BLaER1 treated with 17β-estradiol and CSF1 and Interleukin-3, amounts not matched to agents 10 nM and 100 nM (cell line): ENCODE data around the gene ABTB2.

Experiments used
- H3K27ac ChIP-seq, 11 experiments: shearing (Covaris generic); formaldehyde crosslinking; 2 replicates each; pipeline ENCODE4 v1.8.1; 2022
- H3K27me3 ChIP-seq, 11 experiments: shearing (Covaris generic); formaldehyde crosslinking; 2 replicates each; pipeline ENCODE4 v1.8.1; 2022
- H3K36me3 ChIP-seq, 11 experiments: shearing (Covaris generic); formaldehyde crosslinking; 2 replicates each; pipeline ENCODE4 v1.8.1; 2022
- H3K4me1 ChIP-seq, 10 experiments: shearing (Covaris generic); formaldehyde crosslinking; 2 replicates each; pipeline ENCODE4 v1.8.1; 2022
- H3K4me2 ChIP-seq, 11 experiments: shearing (Covaris generic); formaldehyde crosslinking; 2 replicates each; pipeline ENCODE4 v1.8.1; 2022
- H3K4me3 ChIP-seq, 10 experiments: shearing (Covaris generic); formaldehyde crosslinking; 2 replicates each; pipeline ENCODE4 v1.8.1; 2022
- H3K9ac ChIP-seq, 11 experiments: shearing (Covaris generic); formaldehyde crosslinking; 2 replicates each; pipeline ENCODE4 v1.8.1; 2022
- H3K9me3 ChIP-seq, 11 experiments: shearing (Covaris generic); formaldehyde crosslinking; replicated peaks in 1 of 11; 2 replicates each; pipeline ENCODE4 v1.8.1; 2022
- H4K20me1 ChIP-seq, 11 experiments: shearing (Covaris generic); formaldehyde crosslinking; 2 replicates each; pipeline ENCODE4 v1.8.1; 2022
- Cebpa-rat ChIP-seq, 11 experiments: shearing (Covaris generic); IDR thresholded peaks; 2 replicates each; pipeline ENCODE4 v1.8.1; 2022

ABTB2 gene

GRCh38 chr11:34192481-34193401, 165.1 kb downstream of the ABTB2 start:
- no peak overlapping the region for H3K9ac ChIP-seq
- H3K36me3 ChIP-seq, result no peaks in the 10 kb centered on the region
- TF ChIP-seq Cebpa-rat (IDR thresholded peaks at IDR 0.05), result no peak
- peaks cover 0 to 15% (median 9%) of the 10 kb centered on the region in 10 experiments; a peak in 9 of 20 replicates for H3K4me1 ChIP-seq
- no peak overlapping the region for H3K27ac ChIP-seq
- H3K4me3 ChIP-seq, result no peak overlapping the region
- H4K20me1 ChIP-seq, result peaks cover 0 to 7% (median 0%) of the 10 kb centered on the region in 11 experiments; a peak in 1 of 22 replicates
- H3K9me3 ChIP-seq, result no peaks in the 10 kb centered on the region
- H3K27me3 ChIP-seq, result no peaks in the 10 kb centered on the region
- peak overlapping the region in 3 of 11 experiments; percentile 3 to 23 (median 5); a peak in 3 of 22 replicates for H3K4me2 ChIP-seq

DNA sequence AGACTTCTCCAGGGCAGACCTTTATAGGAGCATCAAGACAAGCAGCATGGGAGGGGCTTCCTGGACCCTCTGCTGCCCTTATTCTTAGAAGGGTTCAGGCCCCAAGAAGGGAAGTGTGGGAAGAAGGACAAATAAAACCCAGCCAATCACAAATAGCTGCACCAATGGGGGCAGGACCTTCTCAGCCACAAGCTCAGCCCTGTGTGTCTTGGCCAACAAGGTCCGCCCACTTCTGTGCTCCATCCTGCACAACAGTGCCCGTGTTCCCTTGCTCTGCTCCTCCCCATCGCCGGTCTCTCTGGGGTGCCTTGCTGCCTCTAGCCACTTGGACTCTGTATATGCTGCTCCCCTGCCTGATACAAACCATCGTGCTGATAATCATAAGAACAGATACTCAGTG, 166.2 kb downstream of the ABTB2 start:
- no peaks in the 10 kb centered on the region for H3K36me3 ChIP-seq
- H3K9ac ChIP-seq, result no peak overlapping the region
- H4K20me1 ChIP-seq, result peaks cover 0 to 7% (median 0%) of the 10 kb centered on the region in 11 experiments; a peak in 1 of 22 replicates
- TF ChIP-seq Cebpa-rat (IDR thresholded peaks at IDR 0.05), result no peak
- no peak overlapping the region for H3K4me3 ChIP-seq
- peaks cover 0 to 15% (median 9%) of the 10 kb centered on the region in 10 experiments; a peak in 9 of 20 replicates for H3K4me1 ChIP-seq
- no peaks in the 10 kb centered on the region for H3K9me3 ChIP-seq
- 0 out of 22 replicates have a peak overlapping the region, but pooled peaks of 2 of the 11 experiments have one; percentile 10 to 11 for H3K4me2 ChIP-seq
- H3K27me3 ChIP-seq, result no peaks in the 10 kb centered on the region
- H3K27ac ChIP-seq, result no peak overlapping the region

- H3K4me2 ChIP-seq, result no peak overlapping the region
- H3K27ac ChIP-seq, result no peak overlapping the region
- peaks cover 0 to 15% (median 9%) of the 10 kb centered on the region in 10 experiments; a peak in 9 of 20 replicates for H3K4me1 ChIP-seq
- no peak overlapping the region for H3K9ac ChIP-seq
- H3K9me3 ChIP-seq, result no peaks in the 10 kb centered on the region
- H3K4me3 ChIP-seq, result no peak overlapping the region
- no peaks in the 10 kb centered on the region for H3K36me3 ChIP-seq
- H4K20me1 ChIP-seq, result peaks cover 0 to 7% (median 0%) of the 10 kb centered on the region in 11 experiments; a peak in 1 of 22 replicates
- TF ChIP-seq Cebpa-rat (IDR thresholded peaks at IDR 0.05), result no peak
- no peaks in the 10 kb centered on the region for H3K27me3 ChIP-seq
These were observed 167.3 kb downstream of the ABTB2 start for GRCh38 chr11:34190192-34191139.

DNA sequence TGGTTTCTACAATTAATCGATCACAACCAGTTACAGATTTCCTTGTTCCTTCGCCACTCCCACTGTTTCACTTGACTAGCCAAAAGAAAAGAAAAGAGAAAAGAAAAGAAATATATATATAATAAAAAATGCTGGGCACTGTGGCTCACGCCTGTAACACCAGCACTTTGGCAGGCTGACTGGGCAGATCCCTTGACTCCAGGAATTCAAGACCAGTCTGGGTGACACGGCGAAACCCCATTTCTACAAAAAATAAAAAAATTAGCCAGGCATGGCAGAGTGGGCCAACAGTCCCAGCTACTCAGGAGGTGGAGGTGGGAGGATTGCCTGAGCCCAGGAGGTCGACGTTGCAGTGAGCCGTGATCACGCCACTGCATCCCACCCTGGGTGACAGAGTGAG, 168.6 kb downstream of the ABTB2 start:
- Histone ChIP-seq H3K9ac (no peak overlapping the region), H3K27ac (no peak overlapping the region), H3K36me3 (no peaks in the 10 kb centered on the region), H4K20me1 (peaks cover 0 to 7% (median 0%) of the 10 kb centered on the region in 11 experiments; a peak in 1 of 22 replicates), H3K9me3 (no peaks in the 10 kb centered on the region), H3K4me2 (peak overlapping the region in 1 of 11 experiments; percentile 13; a peak in 1 of 22 replicates), H3K27me3 (no peaks in the 10 kb centered on the region), H3K4me1 (peaks cover 0 to 15% (median 9%) of the 10 kb centered on the region in 10 experiments; a peak in 9 of 20 replicates), H3K4me3 (no peak overlapping the region)
- TF ChIP-seq Cebpa-rat (IDR thresholded peaks at IDR 0.05), result no peak

- TF ChIP-seq Cebpa-rat (IDR thresholded peaks at IDR 0.05), result no peak
- peaks cover 0 to 7% (median 0%) of the 10 kb centered on the region in 11 experiments; a peak in 1 of 22 replicates for H4K20me1 ChIP-seq
- no peaks in the 10 kb centered on the region for H3K27me3 ChIP-seq
- peaks cover 0 to 13% (median 4%) of the 10 kb centered on the region in 10 experiments; a peak in 9 of 20 replicates for H3K4me1 ChIP-seq
- H3K27ac ChIP-seq, result no peak overlapping the region
- no peaks in the 10 kb centered on the region for H3K9me3 ChIP-seq
- H3K36me3 ChIP-seq, result no peaks in the 10 kb centered on the region
- H3K4me3 ChIP-seq, result no peak overlapping the region
- H3K4me2 ChIP-seq, result no peak overlapping the region
- H3K9ac ChIP-seq, result no peak overlapping the region
These were observed 169.6 kb downstream of the ABTB2 start for GRCh38 chr11:34188181-34188580.

DNA sequence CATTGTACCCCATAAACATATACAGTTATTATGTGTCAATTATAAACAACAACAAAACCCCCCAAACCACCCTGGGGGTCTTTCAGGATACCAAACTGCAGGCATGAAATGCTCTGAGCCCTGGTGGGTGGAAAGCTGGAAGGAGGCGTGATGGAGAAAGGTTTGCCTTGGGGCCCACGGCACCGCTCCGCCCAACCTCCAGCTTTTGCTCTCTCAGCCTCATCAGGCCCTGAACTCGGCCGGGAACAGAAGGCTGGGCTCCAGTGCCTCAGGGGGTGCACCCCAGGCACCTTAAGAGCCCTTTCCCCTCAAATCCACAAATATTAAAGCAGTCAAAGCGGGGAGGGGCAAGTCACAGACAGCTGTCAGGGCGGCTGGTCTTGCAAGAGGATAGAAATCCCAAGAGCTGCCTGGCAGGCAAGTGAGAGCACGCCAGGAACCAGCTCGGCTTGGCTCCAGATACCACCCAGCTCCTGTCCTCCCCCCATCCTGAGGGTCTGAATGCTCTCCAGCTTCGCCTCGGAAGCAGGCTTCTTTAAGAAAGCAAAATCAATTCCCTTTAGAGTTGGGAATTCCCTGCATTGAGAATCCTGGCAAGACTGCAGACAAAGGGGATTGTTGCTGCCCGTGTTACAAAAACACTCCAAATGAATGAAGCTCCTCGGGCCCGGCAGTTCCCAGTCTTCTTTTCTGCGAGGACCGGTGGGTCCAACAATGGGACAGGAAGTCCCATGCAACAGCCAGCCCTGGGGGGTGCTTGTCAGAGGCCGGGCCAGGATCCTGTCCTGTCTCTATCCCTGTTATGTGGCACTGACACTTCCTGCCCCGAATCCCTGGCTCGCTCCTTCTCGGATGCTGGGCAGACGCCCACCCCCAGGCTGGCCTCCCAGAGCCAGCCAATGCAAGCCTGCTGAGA, 171.6 kb downstream of the ABTB2 start:
- Histone ChIP-seq H3K4me3 (no peak overlapping the region), H4K20me1 (no peaks in the 10 kb centered on the region), H3K27me3 (no peaks in the 10 kb centered on the region), H3K9me3 (no peaks in the 10 kb centered on the region), H3K36me3 (no peaks in the 10 kb centered on the region), H3K9ac (no peak overlapping the region), H3K27ac (no peak overlapping the region), H3K4me1 (peaks cover 0 to 10% (median 0%) of the 10 kb centered on the region in 10 experiments; a peak in 4 of 20 replicates), H3K4me2 (no peak overlapping the region)
- no peak for TF ChIP-seq Cebpa-rat (IDR thresholded peaks at IDR 0.05)

- no peaks in the 10 kb centered on the region; a peak in 1 of 22 replicates for H4K20me1 ChIP-seq
- no peaks in the 10 kb centered on the region for H3K9me3 ChIP-seq
- no peak for TF ChIP-seq Cebpa-rat (IDR thresholded peaks at IDR 0.05)
- no peaks in the 10 kb centered on the region for H3K36me3 ChIP-seq
- H3K4me3 ChIP-seq, result no peak overlapping the region
- no peaks in the 10 kb centered on the region for H3K27me3 ChIP-seq
- H3K4me1 ChIP-seq, result peaks cover 0 to 10% (median 0%) of the 10 kb centered on the region in 10 experiments; a peak in 4 of 20 replicates
- H3K9ac ChIP-seq, result no peak overlapping the region
- H3K4me2 ChIP-seq, result no peak overlapping the region
- no peak overlapping the region for H3K27ac ChIP-seq
These were observed 173.2 kb downstream of the ABTB2 start for GRCh38 chr11:34184505-34185015.
